Liver (tissue), 9 donors: ENCODE data around the gene ACYP1. TPM values are rescaled to one million over a fixed set of nuclear protein-coding genes. Genes with fewer than 3 reads are reported as not detected.

Experiments used
- DNase-seq: peaks from one replicate; pipeline ENCODE4 v3.0.0-alpha.2; 2017; ENCODE audit warnings: low spot score
- H3K27ac ChIP-seq, 2 donors: one replicate each; pipeline ENCODE4 v1.7.0; 2013; ENCODE audit warnings: inconsistent platforms in 2 of 2, low read length in 2 of 2, control low read depth in 1 of 2, low read depth in 1 of 2, mild to moderate bottlenecking in 1 of 2
- H3K27me3 ChIP-seq, 4 donors: one replicate each; pipeline versions ENCODE4 v1.6.1 to v1.7.0; 2013; ENCODE audit warnings: low read length in 3 of 4, inconsistent platforms in 1 of 4, mild to moderate bottlenecking in 1 of 4, moderate library complexity in 1 of 4; ENCODE audit not compliant: control insufficient read depth in 4 of 4, insufficient read depth in 4 of 4
- H3K36me3 ChIP-seq, 4 donors: one replicate each; pipeline versions ENCODE4 v1.6.1 to v1.7.0; 2013; ENCODE audit warnings: low read length in 3 of 4, mild to moderate bottlenecking in 3 of 4, low read depth in 1 of 4, moderate library complexity in 1 of 4; ENCODE audit not compliant: control insufficient read depth in 4 of 4, insufficient read depth in 3 of 4
- H3K4me1 ChIP-seq, 4 donors: one replicate each; pipeline versions ENCODE4 v1.6.1 to v1.7.0; 2013; ENCODE audit warnings: low read length in 3 of 4, mild to moderate bottlenecking in 3 of 4, moderate library complexity in 1 of 4; ENCODE audit not compliant: control insufficient read depth in 4 of 4, insufficient read depth in 4 of 4
- H3K4me3 ChIP-seq, 3 donors: one replicate each; pipeline versions ENCODE4 v1.6.1 to v1.7.0; 2013; ENCODE audit warnings: low read length in 3 of 3, control low read depth in 1 of 3, low read depth in 1 of 3, mild to moderate bottlenecking in 1 of 3
- H3K9ac ChIP-seq, 2 donors: one replicate each; pipeline ENCODE4 v1.7.0; 2013; ENCODE audit warnings: low read length in 2 of 2, mild to moderate bottlenecking in 2 of 2, moderate library complexity in 2 of 2, control low read depth in 1 of 2, low read depth in 1 of 2
- H3K9me3 ChIP-seq, 4 donors: one replicate each; pipeline versions ENCODE4 v1.6.1 to v1.7.0; 2013; ENCODE audit warnings: low read length in 3 of 4; ENCODE audit not compliant: control insufficient read depth in 4 of 4
- ATF3 ChIP-seq: IDR thresholded peaks from 2 replicates; pipeline ENCODE4 v1.6.1; 2016; ENCODE audit warnings: antibody characterized with exemption
- CTCF ChIP-seq: fragments of 150-350 bp; IDR thresholded peaks from 2 replicates; pipeline ENCODE4 v1.5.1; 2017; ENCODE audit warnings: improper control_type of control experiment, low read depth, low read length; ENCODE audit not compliant: missing input control
- FOXA1 ChIP-seq: IDR thresholded peaks from 2 replicates; pipeline ENCODE4 v1.6.1; 2016; ENCODE audit warnings: antibody characterized with exemption
- GABPA ChIP-seq, 2 donors: IDR thresholded peaks in 1 of 2; conservative IDR thresholded peaks in 1 of 2; 2 replicates each; pipeline ENCODE4 v1.6.1; 2016; ENCODE audit warnings: antibody characterized with exemption in 2 of 2, mild to moderate bottlenecking in 1 of 2, moderate library complexity in 1 of 2
- HNF4A ChIP-seq, 2 donors: conservative IDR thresholded peaks; 2 replicates each; pipeline ENCODE4 v1.6.1; 2016; ENCODE audit warnings: antibody characterized with exemption in 2 of 2, mild to moderate bottlenecking in 2 of 2
- HNF4G ChIP-seq: IDR thresholded peaks from 2 replicates; pipeline ENCODE4 v1.6.1; 2016; ENCODE audit warnings: antibody characterized with exemption
- JUND ChIP-seq, 2 donors: IDR thresholded peaks; 2 replicates each; pipeline ENCODE4 v1.6.1; 2016; ENCODE audit warnings: antibody characterized with exemption in 2 of 2
- NR2F2 ChIP-seq: IDR thresholded peaks from 2 replicates; pipeline ENCODE4 v1.6.1; 2016; ENCODE audit warnings: antibody characterized with exemption
- RAD21 ChIP-seq, 2 donors: IDR thresholded peaks; 2 replicates each; pipeline ENCODE4 v1.6.1; 2016; ENCODE audit warnings: antibody characterized with exemption in 2 of 2, mild to moderate bottlenecking in 2 of 2
- RXRA ChIP-seq, 2 donors: IDR thresholded peaks; 2 replicates each; pipeline ENCODE4 v1.6.1; 2017 to 2018; ENCODE audit warnings: antibody characterized with exemption in 2 of 2, mild to moderate bottlenecking in 1 of 2
- SP1 ChIP-seq: IDR thresholded peaks from 2 replicates; pipeline ENCODE4 v1.6.1; 2018; ENCODE audit warnings: antibody characterized with exemption, mild to moderate bottlenecking
- TAF1 ChIP-seq: conservative IDR thresholded peaks from 2 replicates; pipeline ENCODE4 v1.6.1; 2016; ENCODE audit warnings: antibody characterized with exemption, mild to moderate bottlenecking
- YY1 ChIP-seq: IDR thresholded peaks from 2 replicates; pipeline ENCODE4 v1.6.1; 2016; ENCODE audit warnings: antibody characterized with exemption, mild to moderate bottlenecking
- ZBTB33 ChIP-seq: IDR thresholded peaks from 2 replicates; pipeline ENCODE4 v1.6.1; 2016; ENCODE audit warnings: antibody characterized with exemption
- WGBS: extraction: QIAGEN DNeasy Blood & Tissue Kit; methylation state at CpG from one replicate; pipeline ENCODE4 v1.1.7; 2013; 5-methylcytosine and 5-hydroxymethylcytosine counted together
- polyA plus RNA-seq, 2 donors: library from polyadenylated mRNA; stranded (reverse) in 1 of 2; unstranded in 1 of 2; fragments of 200-250 nt in 1 of 2; fragments of >200 nt in 1 of 2; fragmentation: Nextera tagmentation in 1 of 2; extraction: Ambion mirVana in 1 of 2; gene quantifications; one replicate each; pipeline versions ENCODE4 v1.2.1 to v1.2.3, GENCODE V29; 2013 to 2015
- total RNA-seq, 2 donors: library from RNA; depleted of rRNA; stranded (reverse); fragments of >200 nt; gene quantifications; one replicate each; pipeline ENCODE4 v1.2.3, GENCODE V29; 2014
- donor health status: healthy.
- donor health status: healthy.
- donor health status: healthy.
- donor health status: healthy.
- donor health status: healthy.

ACYP1 gene
- total and polyA plus RNA-seq, 4 donors, result 2.1 to 7.5 (median 4.0) TPM

GRCh38 chr14:75081660-75082229, 17.9 kb upstream of the ACYP1 start:
- WGBS, result 77% methylated on average over 2 of the region's 2 CpGs
- TF ChIP-seq ZBTB33 (no peak), YY1 (no peak), RXRA (IDR thresholded peaks at IDR 0.05) (no peak), CTCF (no peak), GABPA (IDR thresholded peaks at IDR 0.05 in 1 of 2, conservative IDR thresholded peaks at IDR 0.05 in 1 of 2) (no peak), RAD21 (IDR thresholded peaks at IDR 0.05) (no peak), HNF4G (no peak), TAF1 (no peak), ATF3 (no peak), NR2F2 (no peak), SP1 (no peak), FOXA1 (no peak), HNF4A (conservative IDR thresholded peaks at IDR 0.05) (no peak), JUND (IDR thresholded peaks at IDR 0.05) (no peak)
- H3K9ac ChIP-seq, result no peak overlapping the region
- H3K9me3 ChIP-seq, result no peaks in the 10 kb centered on the region
- no peaks in the 10 kb centered on the region for H3K4me1 ChIP-seq
- H3K27ac ChIP-seq, result no peak overlapping the region
- no peaks in the 10 kb centered on the region for H3K27me3 ChIP-seq
- H3K4me3 ChIP-seq, result no peak overlapping the region
- peaks cover 7 to 47% (median 34%) of the 10 kb centered on the region in 4 donors for H3K36me3 ChIP-seq
- no peak for DNase-seq

- DNase-seq, result no peak
- no peak overlapping the region for H3K4me3 ChIP-seq
- peaks cover 1 to 29% (median 22%) of the 10 kb centered on the region in 4 donors for H3K36me3 ChIP-seq
- no peaks in the 10 kb centered on the region for H3K9me3 ChIP-seq
- no peaks in the 10 kb centered on the region for H3K27me3 ChIP-seq
- TF ChIP-seq RAD21 (IDR thresholded peaks at IDR 0.05) (no peak), GABPA (IDR thresholded peaks at IDR 0.05 in 1 of 2, conservative IDR thresholded peaks at IDR 0.05 in 1 of 2) (no peak), HNF4A (conservative IDR thresholded peaks at IDR 0.05) (no peak), ZBTB33 (no peak), NR2F2 (no peak), JUND (IDR thresholded peaks at IDR 0.05) (no peak)
- H3K9ac ChIP-seq, result no peak overlapping the region
- H3K27ac ChIP-seq, result no peak overlapping the region
- H3K4me1 ChIP-seq, result no peaks in the 10 kb centered on the region
- 72% methylated on average over 4 of the region's 4 CpGs for WGBS
Measured at GRCh38 chr14:75079521-75079920, 15.7 kb upstream of the ACYP1 start.
